Keratinocyte (primary cell): ENCODE measurements around the gene STPG4. TPM values are rescaled to one million over a fixed set of nuclear protein-coding genes. Genes with fewer than 3 reads are reported as not detected.

Experiments
- DNase-seq: peaks from one replicate; pipeline ENCODE4 v3.0.0-alpha.2; 2011; ENCODE audit warnings: low read depth, missing footprints, low spot score
- FAIRE-seq: peaks from 2 replicates; lab custom pipeline; 2011; peaks lifted over from hg19 to GRCh38; lab: Jason Lieb, UNC
- H2AFZ ChIP-seq: 2 replicates; pipeline ENCODE4 v1.6.0; 2012; ENCODE audit warnings: low read length, control low read depth, inconsistent platforms; ENCODE audit not compliant: control insufficient read depth
- H3K27ac ChIP-seq: 2 replicates; pipeline ENCODE4 v1.5.1; 2011; ENCODE audit warnings: low read length; ENCODE audit not compliant: control insufficient read depth, insufficient read depth
- H3K27me3 ChIP-seq: 3 replicates; pipeline ENCODE4 v1.6.0; 2011; ENCODE audit warnings: low read length; ENCODE audit not compliant: control insufficient read depth, insufficient read depth; ENCODE audit errors: extremely low read depth
- H3K36me3 ChIP-seq, 2 experiments: 2 replicates in 1 of 2; 3 replicates in 1 of 2; pipeline ENCODE4 v1.5.1; 2011; ENCODE audit warnings: low read length in 2 of 2, mild to moderate bottlenecking in 1 of 2; ENCODE audit not compliant: control insufficient read depth in 2 of 2, insufficient read depth in 2 of 2; ENCODE audit errors: extremely low read depth in 1 of 2
- H3K4me1 ChIP-seq: 3 replicates; pipeline ENCODE4 v1.5.1; 2011; ENCODE audit warnings: low read length; ENCODE audit not compliant: control insufficient read depth, insufficient read depth; ENCODE audit errors: extremely low read depth
- H3K4me2 ChIP-seq: 3 replicates; pipeline ENCODE4 v1.6.0; 2011; ENCODE audit warnings: low read depth, low read length; ENCODE audit not compliant: control insufficient read depth, insufficient read depth; ENCODE audit errors: extremely low read depth
- H3K4me3 ChIP-seq, 3 experiments: fragments of 200-600 bp in 1 of 3; sonication (generic) in 1 of 3; 2 replicates in 2 of 3; 3 replicates in 1 of 3; pipeline ENCODE4 v1.5.1; 2011 to 2016; ENCODE audit warnings: low read length in 3 of 3, mild to moderate bottlenecking in 3 of 3, control low read depth in 2 of 3, inconsistent platforms in 1 of 3, low read depth in 1 of 3, mixed read lengths in 1 of 3, mixed run types in 1 of 3, moderate library complexity in 1 of 3; ENCODE audit not compliant: control insufficient read depth in 2 of 3, insufficient read depth in 2 of 3; ENCODE audit errors: extremely low read depth in 1 of 3
- H3K79me2 ChIP-seq: 2 replicates; pipeline ENCODE4 v1.6.0; 2012; ENCODE audit warnings: low read length; ENCODE audit not compliant: control insufficient read depth, insufficient read depth
- H3K9ac ChIP-seq: 3 replicates; pipeline ENCODE4 v1.6.0; 2011; ENCODE audit warnings: low read length; ENCODE audit not compliant: control insufficient read depth, insufficient read depth; ENCODE audit errors: extremely low read depth
- H3K9me1 ChIP-seq: 3 replicates; pipeline ENCODE4 v1.6.0; 2011; ENCODE audit warnings: low read length; ENCODE audit not compliant: control insufficient read depth, insufficient read depth; ENCODE audit errors: extremely low read depth
- H3K9me3 ChIP-seq: 2 replicates; pipeline ENCODE4 v1.5.1; 2012; ENCODE audit warnings: low read depth, low read length; ENCODE audit not compliant: control insufficient read depth
- H4K20me1 ChIP-seq: 3 replicates; pipeline ENCODE4 v1.6.0; 2011; ENCODE audit warnings: low read length; ENCODE audit not compliant: control insufficient read depth, insufficient read depth; ENCODE audit errors: extremely low read depth
- CTCF ChIP-seq, 3 experiments: IDR thresholded peaks in 1 of 3; conservative IDR thresholded peaks in 1 of 3; optimal IDR thresholded peaks in 1 of 3; 2 replicates in 2 of 3; 3 replicates in 1 of 3; pipeline versions ENCODE3 to v1.5.1; 2011; ENCODE audit warnings: low read length in 3 of 3, mild to moderate bottlenecking in 3 of 3, moderate library complexity in 2 of 3, control low read depth in 1 of 3, inconsistent platforms in 1 of 3; ENCODE audit not compliant: insufficient read depth in 2 of 3; ENCODE audit errors: extremely low read depth in 1 of 3
- EZH2 ChIP-seq: IDR thresholded peaks from one replicate; pipeline ENCODE4 v1.6.1; 2012; ENCODE audit warnings: inconsistent platforms, mild to moderate bottlenecking, low read length, moderate library complexity
- dilution Hi-C: fragments of 300-500 bp; cut with MboI; formaldehyde crosslinking; loops from one replicate; pipeline ENCODE4 v1.7.0; 2020; ENCODE audit warnings: low sequenced_read_pairs; ENCODE audit not compliant: extremely low pct_ligation_motif_present
- polyA plus RNA-seq, 5 experiments: library from polyadenylated mRNA; depleted of rRNA in 3 of 5; stranded (reverse) in 3 of 5; stranded (forward) in 1 of 5; unstranded in 1 of 5; fragments of >200 nt; gene quantifications; 1 replicate in 1 of 5; 2 replicates in 3 of 5; 3 replicates in 1 of 5; pipeline versions ENCODE4 v1.2.1 to v1.2.3, GENCODE V29; 2011 to 2012; ENCODE audit warnings: missing spikeins in 2 of 5, low read depth in 1 of 5, low replicate concordance in 1 of 5

STPG4 gene
- polyA plus RNA-seq, 1 donor (not counting 4 experiments of a cell fraction or from before 2014, with no cell fraction given), result 0.26 TPM

- Histone ChIP-seq H3K4me3 (peak overlapping the region; percentile 95 to 97 (median 97)), H3K9ac (peak overlapping the region; percentile 100), H3K79me2 (peaks cover 71% of the 10 kb centered on the region), H3K27ac (peak overlapping the region; percentile 93), H4K20me1 (peaks cover 30% of the 10 kb centered on the region), H2AFZ (no peak overlapping the region), H3K4me2 (peak overlapping the region; percentile 87), H3K27me3 (no peaks in the 10 kb centered on the region), H3K9me1 (no peaks in the 10 kb centered on the region), H3K36me3 (peaks cover 5 to 20% of the 10 kb centered on the region in 2 experiments), H3K4me1 (peaks cover 28% of the 10 kb centered on the region), H3K9me3 (no peaks in the 10 kb centered on the region)
- TF ChIP-seq CTCF (optimal IDR thresholded peaks at IDR 0.05 in 1 of 3, IDR thresholded peaks at IDR 0.05 in 1 of 3, conservative IDR thresholded peaks at IDR 0.05 in 1 of 3; ENCODE audit: extremely low read depth in 1 of 3, insufficient read depth in 2 of 3, low read length in 3 of 3) (no peak), EZH2 (no peak)
- dilution Hi-C loops, result no loop called here
- DNase-seq (no peak), FAIRE-seq (no peak)
Measured at GRCh38 chr2:47173986-47174732, 19.1 kb upstream of the STPG4 start.

DNA sequence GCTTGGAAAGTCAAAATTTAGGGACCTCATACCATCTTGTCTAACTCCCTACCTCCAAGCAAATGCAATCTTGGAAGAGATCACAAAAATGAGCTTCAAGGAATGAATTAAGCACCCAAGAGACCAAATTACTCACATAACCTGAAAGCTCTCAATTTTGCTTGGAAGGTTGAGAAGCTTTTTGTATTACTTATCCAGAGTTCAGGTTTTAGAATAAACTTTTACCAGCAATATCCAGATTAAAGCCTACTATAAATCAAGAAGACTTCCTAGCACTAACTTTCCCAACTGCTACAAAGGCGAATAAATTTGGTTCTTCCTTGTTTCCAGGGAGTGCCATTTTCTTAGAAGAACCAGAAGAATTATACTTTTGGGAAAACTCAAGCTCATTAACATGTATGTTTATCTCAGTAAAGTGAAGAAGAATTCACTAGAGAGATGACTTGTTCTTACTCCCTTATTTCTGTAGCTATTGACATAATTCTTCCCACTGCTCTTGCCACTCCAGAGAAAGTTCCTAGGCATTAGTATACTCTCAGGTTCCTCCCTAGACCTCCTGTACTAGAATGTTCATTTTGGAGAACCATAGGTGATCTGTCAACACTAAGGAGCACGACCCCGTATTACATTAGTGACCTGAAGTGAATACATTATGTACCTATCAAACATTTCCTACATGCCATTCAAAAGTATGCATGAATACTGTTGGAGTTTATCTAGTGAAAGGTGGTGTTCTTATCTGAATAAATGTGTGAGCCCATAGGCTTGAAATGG, 18.0 kb upstream of the STPG4 start:
- Histone ChIP-seq H3K4me1 (peaks cover 28% of the 10 kb centered on the region), H3K4me3 (peak overlapping the region; percentile 42 to 97 (median 95)), H4K20me1 (peaks cover 34% of the 10 kb centered on the region), H3K27me3 (no peaks in the 10 kb centered on the region), H3K27ac (peak overlapping the region; percentile 93), H3K4me2 (peak overlapping the region; percentile 87), H3K9me1 (no peaks in the 10 kb centered on the region), H3K36me3 (peaks cover 7 to 20% of the 10 kb centered on the region in 2 experiments), H3K79me2 (peaks cover 81% of the 10 kb centered on the region), H3K9me3 (no peaks in the 10 kb centered on the region), H3K9ac (no peak overlapping the region), H2AFZ (no peak overlapping the region)
- FAIRE-seq (no peak), DNase-seq (no peak)
- TF ChIP-seq EZH2 (no peak), CTCF (optimal IDR thresholded peaks at IDR 0.05 in 1 of 3, IDR thresholded peaks at IDR 0.05 in 1 of 3, conservative IDR thresholded peaks at IDR 0.05 in 1 of 3; ENCODE audit: extremely low read depth in 1 of 3, insufficient read depth in 2 of 3, low read length in 3 of 3) (no peak)
- dilution Hi-C loops, result no loop called here
